ENCODE results near the gene KNL1.

Gene KNL1

GRCh38 chr15:40564591-40565332, 29.3 kb upstream of the KNL1 start, which contains the start of gene CCDC32 (continued):
- TF ChIP-seq ZBTB20 (tag by site-specific recombination; IDR thresholded peaks at IDR 0.05) (peak; percentile 35; the same call in 1 of the 2 replicates), ZNF26 (tag by site-specific recombination; IDR thresholded peaks at IDR 0.05) (no peak), PRDM10 (tag by site-specific recombination; IDR thresholded peaks at IDR 0.05) (peak; percentile 38; the same call in 1 of the 2 replicates), ZNF148 (tag by site-specific recombination; IDR thresholded peaks at IDR 0.05; ENCODE audit: borderline replicate concordance) (no peak), MZF1 (tag by site-specific recombination; IDR thresholded peaks at IDR 0.05; ENCODE audit: borderline replicate concordance) (no peak), GFI1B (tag by site-specific recombination; IDR thresholded peaks at IDR 0.05) (no peak), ZNF777 (tag by site-specific recombination; IDR thresholded peaks at IDR 0.05; ENCODE audit: borderline replicate concordance) (no peak), ZBTB11 (tag by site-specific recombination; conservative IDR thresholded peaks at IDR 0.05; ENCODE audit: low read depth) (peak; percentile 31; the same call in 1 of the 2 replicates), ZNF48 (tag by site-specific recombination; IDR thresholded peaks at IDR 0.05) (no peak), ZNF221 (tag by site-specific recombination; IDR thresholded peaks at IDR 0.05; ENCODE audit: borderline replicate concordance) (no peak), ZFP41 (tag by site-specific recombination; IDR thresholded peaks at IDR 0.05; ENCODE audit: borderline replicate concordance) (no peak), SP7 (tag by site-specific recombination; IDR thresholded peaks at IDR 0.05) (no peak), SCRT1 (tag by site-specific recombination; IDR thresholded peaks at IDR 0.05; ENCODE audit: borderline replicate concordance) (no peak), ZBTB1 (tag by site-specific recombination; IDR thresholded peaks at IDR 0.05) (no peak), ZNF394 (tag by site-specific recombination; IDR thresholded peaks at IDR 0.05; ENCODE audit: borderline replicate concordance) (no peak), ZNF549 (tag by site-specific recombination; IDR thresholded peaks at IDR 0.05) (no peak), ZNF701 (tag by site-specific recombination; IDR thresholded peaks at IDR 0.05) (no peak), TSHZ1 (tag by site-specific recombination; IDR thresholded peaks at IDR 0.05; ENCODE audit: borderline replicate concordance) (no peak), ZNF792 (tag by site-specific recombination; IDR thresholded peaks at IDR 0.05) (no peak), ZNF398 (tag by site-specific recombination; IDR thresholded peaks at IDR 0.05) (no peak), ZNF311 (tag by site-specific recombination; IDR thresholded peaks at IDR 0.05; ENCODE audit: borderline replicate concordance) (no peak)

Measured in HEK293 (cell line).